ENCODE data around the gene STRN.
"Not testable (repeated sequence)": the region's sequence is repeated elsewhere in the genome, so short reads cannot be mapped to it uniquely, and the experiment has no call there.

The STRN gene

GRCh38 chr2:36892805-36893204 is 73.5 kb downstream of the STRN start:
- Histone ChIP-seq H3K9me3 (replicated peaks; ENCODE audit: low read length) (no peaks in the 10 kb centered on the region), H3K9ac (ENCODE audit: low read depth, low read length) (no peak overlapping the region), H3K4me1 (ENCODE audit: control insufficient read depth, insufficient read depth, low read length) (peaks cover 9% of the 10 kb centered on the region), H3K4me3 (ENCODE audit: low read length) (no peak overlapping the region), H3K4me2 (ENCODE audit: low read length) (no peak overlapping the region), H3K27me3 (ENCODE audit: control insufficient read depth, insufficient read depth, low read length) (no peaks in the 10 kb centered on the region), H3K36me3 (ENCODE audit: insufficient read depth, low read length) (peaks cover 14% of the 10 kb centered on the region)

GRCh38 chr2:36889795-36890194 is 76.5 kb downstream of the STRN start:
- H3K9ac ChIP-seq (ENCODE audit: low read depth, low read length) = peak overlapping the region; percentile 24
- peak overlapping the region; percentile 49 for H3K4me2 ChIP-seq (ENCODE audit: low read length)
- peaks cover 9% of the 10 kb centered on the region for H3K4me1 ChIP-seq (ENCODE audit: control insufficient read depth, insufficient read depth, low read length)
- no peak overlapping the region for H3K4me3 ChIP-seq (ENCODE audit: low read length)
- peaks cover 14% of the 10 kb centered on the region for H3K36me3 ChIP-seq (ENCODE audit: insufficient read depth, low read length)
- no peaks in the 10 kb centered on the region for H3K27me3 ChIP-seq (ENCODE audit: control insufficient read depth, insufficient read depth, low read length)
- H3K9me3 ChIP-seq (replicated peaks; ENCODE audit: low read length) = no peaks in the 10 kb centered on the region

GRCh38 chr2:36887095-36887494 is 79.2 kb downstream of the STRN start:
- H3K9me3 ChIP-seq (replicated peaks; ENCODE audit: low read length); H3K36me3 ChIP-seq (ENCODE audit: insufficient read depth, low read length); H3K9ac ChIP-seq (ENCODE audit: low read depth, low read length); H3K4me3 ChIP-seq (ENCODE audit: low read length); H3K27me3 ChIP-seq (ENCODE audit: control insufficient read depth, insufficient read depth, low read length); H3K4me1 ChIP-seq (ENCODE audit: control insufficient read depth, insufficient read depth, low read length); H3K4me2 ChIP-seq (ENCODE audit: low read length): not testable (repeated sequence)

GRCh38 chr2:36886664-36887063 is 79.7 kb downstream of the STRN start:
- no peaks in the 10 kb centered on the region for H3K9me3 ChIP-seq (replicated peaks; ENCODE audit: low read length)
- H3K4me2 ChIP-seq (ENCODE audit: low read length) = no peak overlapping the region
- H3K4me3 ChIP-seq (ENCODE audit: low read length) = no peak overlapping the region
- peaks cover 7% of the 10 kb centered on the region for H3K36me3 ChIP-seq (ENCODE audit: insufficient read depth, low read length)
- peaks cover 9% of the 10 kb centered on the region for H3K4me1 ChIP-seq (ENCODE audit: control insufficient read depth, insufficient read depth, low read length)
- no peak overlapping the region for H3K9ac ChIP-seq (ENCODE audit: low read depth, low read length)
- H3K27me3 ChIP-seq (ENCODE audit: control insufficient read depth, insufficient read depth, low read length) = no peaks in the 10 kb centered on the region

GRCh38 chr2:36885605-36886004 is 80.7 kb downstream of the STRN start:
- no peak overlapping the region for H3K9ac ChIP-seq (ENCODE audit: low read depth, low read length)
- no peaks in the 10 kb centered on the region for H3K27me3 ChIP-seq (ENCODE audit: control insufficient read depth, insufficient read depth, low read length)
- H3K36me3 ChIP-seq (ENCODE audit: insufficient read depth, low read length) = peaks cover 9% of the 10 kb centered on the region
- no peaks in the 10 kb centered on the region for H3K9me3 ChIP-seq (replicated peaks; ENCODE audit: low read length)
- peaks cover 6% of the 10 kb centered on the region for H3K4me1 ChIP-seq (ENCODE audit: control insufficient read depth, insufficient read depth, low read length)
- no peak overlapping the region for H3K4me2 ChIP-seq (ENCODE audit: low read length)
- no peak overlapping the region for H3K4me3 ChIP-seq (ENCODE audit: low read length)

GRCh38 chr2:36882532-36882931 is 83.8 kb downstream of the STRN start:
- Histone ChIP-seq H3K4me2 (ENCODE audit: low read length) (no peak overlapping the region), H3K27me3 (ENCODE audit: control insufficient read depth, insufficient read depth, low read length) (no peaks in the 10 kb centered on the region), H3K9me3 (replicated peaks; ENCODE audit: low read length) (no peaks in the 10 kb centered on the region), H3K9ac (ENCODE audit: low read depth, low read length) (no peak overlapping the region), H3K4me1 (ENCODE audit: control insufficient read depth, insufficient read depth, low read length) (no peaks in the 10 kb centered on the region), H3K36me3 (ENCODE audit: insufficient read depth, low read length) (peaks cover 17% of the 10 kb centered on the region), H3K4me3 (ENCODE audit: low read length) (no peak overlapping the region)

- H3K36me3 ChIP-seq (ENCODE audit: insufficient read depth, low read length) = peaks cover 17% of the 10 kb centered on the region
- H3K4me2 ChIP-seq (ENCODE audit: low read length) = no peak overlapping the region
- no peaks in the 10 kb centered on the region for H3K27me3 ChIP-seq (ENCODE audit: control insufficient read depth, insufficient read depth, low read length)
- no peaks in the 10 kb centered on the region for H3K9me3 ChIP-seq (replicated peaks; ENCODE audit: low read length)
- H3K9ac ChIP-seq (ENCODE audit: low read depth, low read length) = no peak overlapping the region
- H3K4me3 ChIP-seq (ENCODE audit: low read length) = no peak overlapping the region
- no peaks in the 10 kb centered on the region for H3K4me1 ChIP-seq (ENCODE audit: control insufficient read depth, insufficient read depth, low read length)
These were observed 84.5 kb downstream of the STRN start for GRCh38 chr2:36881816-36882215.

GRCh38 chr2:36878429-36878828 is 87.9 kb downstream of the STRN start:
- no peaks in the 10 kb centered on the region for H3K4me1 ChIP-seq (ENCODE audit: control insufficient read depth, insufficient read depth, low read length)
- H3K9ac ChIP-seq (ENCODE audit: low read depth, low read length) = no peak overlapping the region
- H3K36me3 ChIP-seq (ENCODE audit: insufficient read depth, low read length) = peaks cover 26% of the 10 kb centered on the region
- H3K4me2 ChIP-seq (ENCODE audit: low read length) = no peak overlapping the region
- H3K9me3 ChIP-seq (replicated peaks; ENCODE audit: low read length) = no peaks in the 10 kb centered on the region
- no peaks in the 10 kb centered on the region for H3K27me3 ChIP-seq (ENCODE audit: control insufficient read depth, insufficient read depth, low read length)
- H3K4me3 ChIP-seq (ENCODE audit: low read length) = no peak overlapping the region

- Histone ChIP-seq H3K9ac (ENCODE audit: low read depth, low read length) (no peak overlapping the region), H3K27me3 (ENCODE audit: control insufficient read depth, insufficient read depth, low read length) (no peaks in the 10 kb centered on the region), H3K4me2 (ENCODE audit: low read length) (no peak overlapping the region), H3K4me1 (ENCODE audit: control insufficient read depth, insufficient read depth, low read length) (no peaks in the 10 kb centered on the region), H3K9me3 (replicated peaks; ENCODE audit: low read length) (no peaks in the 10 kb centered on the region), H3K36me3 (ENCODE audit: insufficient read depth, low read length) (peaks cover 31% of the 10 kb centered on the region), H3K4me3 (ENCODE audit: low read length) (no peak overlapping the region)
These were observed 95.1 kb downstream of the STRN start for GRCh38 chr2:36871068-36871707.

- Histone ChIP-seq H3K9ac (ENCODE audit: low read depth, low read length) (no peak overlapping the region), H3K27me3 (ENCODE audit: control insufficient read depth, insufficient read depth, low read length) (no peaks in the 10 kb centered on the region), H3K4me3 (ENCODE audit: low read length) (no peak overlapping the region), H3K4me2 (ENCODE audit: low read length) (no peak overlapping the region), H3K36me3 (ENCODE audit: insufficient read depth, low read length) (peaks cover 30% of the 10 kb centered on the region), H3K4me1 (ENCODE audit: control insufficient read depth, insufficient read depth, low read length) (no peaks in the 10 kb centered on the region), H3K9me3 (replicated peaks; ENCODE audit: low read length) (no peaks in the 10 kb centered on the region)
These were observed 96.7 kb downstream of the STRN start for GRCh38 chr2:36869606-36870005.

- no peaks in the 10 kb centered on the region for H3K9me3 ChIP-seq (replicated peaks; ENCODE audit: low read length)
- H3K4me2 ChIP-seq (ENCODE audit: low read length) = no peak overlapping the region
- H3K4me1 ChIP-seq (ENCODE audit: control insufficient read depth, insufficient read depth, low read length) = no peaks in the 10 kb centered on the region
- H3K9ac ChIP-seq (ENCODE audit: low read depth, low read length) = no peak overlapping the region
- no peaks in the 10 kb centered on the region for H3K27me3 ChIP-seq (ENCODE audit: control insufficient read depth, insufficient read depth, low read length)
- H3K4me3 ChIP-seq (ENCODE audit: low read length) = no peak overlapping the region
- peaks cover 21% of the 10 kb centered on the region for H3K36me3 ChIP-seq (ENCODE audit: insufficient read depth, low read length)
These were observed 104.4 kb downstream of the STRN start for GRCh38 chr2:36861896-36862295.

GRCh38 chr2:36859366-36859792 is 107.0 kb downstream of the STRN start:
- H3K4me1 ChIP-seq (ENCODE audit: control insufficient read depth, insufficient read depth, low read length) = no peaks in the 10 kb centered on the region
- H3K27me3 ChIP-seq (ENCODE audit: control insufficient read depth, insufficient read depth, low read length) = no peaks in the 10 kb centered on the region
- H3K9ac ChIP-seq (ENCODE audit: low read depth, low read length) = no peak overlapping the region
- H3K36me3 ChIP-seq (ENCODE audit: insufficient read depth, low read length) = peaks cover 23% of the 10 kb centered on the region
- H3K9me3 ChIP-seq (replicated peaks; ENCODE audit: low read length) = no peaks in the 10 kb centered on the region
- no peak overlapping the region for H3K4me2 ChIP-seq (ENCODE audit: low read length)
- H3K4me3 ChIP-seq (ENCODE audit: low read length) = no peak overlapping the region

All from skeletal muscle satellite cell (primary cell).